Frontal cortex (tissue), 4 donors: ENCODE measurements around the gene POPDC2. TPM values are rescaled to one million over a fixed set of nuclear protein-coding genes. Genes with fewer than 3 reads are reported as not detected.
"Not testable (repeated sequence)": the region's sequence is repeated elsewhere in the genome, so short reads cannot be mapped to it uniquely, and the experiment has no call there.

Experiments used
- DNase-seq, 2 donors: peaks; one replicate each; pipeline ENCODE4 v3.0.0; 2012; ENCODE audit warnings: low spot score in 2 of 2
- FAIRE-seq: peaks from 2 replicates; lab custom pipeline; 2012; peaks lifted over from hg19 to GRCh38; lab: Jason Lieb, UNC
- total RNA-seq: library from RNA; depleted of rRNA; stranded (reverse); fragments of >200 nt; gene quantifications from one replicate; pipeline ENCODE4 v1.2.3, GENCODE V29; 2014
- donor health status: control.
- donor health status: control.
- donor health status: control.

Gene POPDC2
- 0.82 TPM for total RNA-seq

DNA sequence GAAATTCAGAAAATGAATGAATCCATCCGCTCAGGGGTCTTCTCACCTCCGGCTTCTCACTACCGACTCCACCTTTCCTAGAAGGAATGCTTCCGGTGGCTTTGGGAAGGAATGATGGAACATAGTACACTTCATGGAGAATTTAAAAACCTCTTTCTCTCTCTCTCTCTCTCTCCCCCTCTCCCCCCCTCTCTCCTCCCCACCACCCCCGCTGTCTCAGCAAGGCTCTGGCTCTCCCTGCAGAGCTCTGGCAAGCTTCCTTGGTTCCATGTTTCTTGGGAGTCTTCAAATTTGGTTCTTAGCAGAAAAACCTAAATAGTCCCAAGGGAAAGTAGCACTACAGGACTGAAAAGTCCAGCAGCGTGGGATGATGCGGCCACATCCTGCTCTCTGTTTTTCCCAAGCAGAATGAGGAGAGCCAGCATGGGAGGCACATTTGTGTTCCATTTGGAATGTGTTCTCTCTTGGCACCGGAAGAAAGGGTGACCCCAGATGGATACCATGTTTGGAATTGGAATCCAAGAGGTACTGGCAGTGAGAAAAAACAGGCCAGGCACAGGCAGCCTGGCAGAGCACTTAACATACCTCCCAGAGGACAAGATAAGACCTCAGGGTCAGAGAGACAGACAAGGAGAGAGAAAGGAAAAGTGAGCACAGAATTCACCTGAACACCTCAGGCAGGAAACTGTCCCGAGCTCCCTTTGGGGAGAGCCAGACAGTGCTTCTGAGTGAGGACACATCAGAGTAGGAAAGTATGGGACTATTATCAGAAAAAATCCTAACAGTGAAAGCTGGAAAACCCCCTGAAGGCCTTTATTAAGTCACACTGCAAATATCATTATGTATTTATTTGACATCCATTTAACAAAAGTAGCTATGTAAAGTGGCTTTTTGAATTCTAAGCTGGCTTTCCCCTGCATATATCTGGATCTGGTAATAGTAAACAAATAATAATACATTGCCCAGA lies at the start of gene POPDC2:
POPDC2 (minus strand) TSS at position 116 of the 967 bp plus-strand sequence. CDS start 166 bp downstream, outside the sequence.
- FAIRE-seq (no peak), DNase-seq (no peak)

- no peak for FAIRE-seq
These were observed 43.6 kb upstream of the POPDC2 start for GRCh38 chr3:119703820-119704531.

DNA sequence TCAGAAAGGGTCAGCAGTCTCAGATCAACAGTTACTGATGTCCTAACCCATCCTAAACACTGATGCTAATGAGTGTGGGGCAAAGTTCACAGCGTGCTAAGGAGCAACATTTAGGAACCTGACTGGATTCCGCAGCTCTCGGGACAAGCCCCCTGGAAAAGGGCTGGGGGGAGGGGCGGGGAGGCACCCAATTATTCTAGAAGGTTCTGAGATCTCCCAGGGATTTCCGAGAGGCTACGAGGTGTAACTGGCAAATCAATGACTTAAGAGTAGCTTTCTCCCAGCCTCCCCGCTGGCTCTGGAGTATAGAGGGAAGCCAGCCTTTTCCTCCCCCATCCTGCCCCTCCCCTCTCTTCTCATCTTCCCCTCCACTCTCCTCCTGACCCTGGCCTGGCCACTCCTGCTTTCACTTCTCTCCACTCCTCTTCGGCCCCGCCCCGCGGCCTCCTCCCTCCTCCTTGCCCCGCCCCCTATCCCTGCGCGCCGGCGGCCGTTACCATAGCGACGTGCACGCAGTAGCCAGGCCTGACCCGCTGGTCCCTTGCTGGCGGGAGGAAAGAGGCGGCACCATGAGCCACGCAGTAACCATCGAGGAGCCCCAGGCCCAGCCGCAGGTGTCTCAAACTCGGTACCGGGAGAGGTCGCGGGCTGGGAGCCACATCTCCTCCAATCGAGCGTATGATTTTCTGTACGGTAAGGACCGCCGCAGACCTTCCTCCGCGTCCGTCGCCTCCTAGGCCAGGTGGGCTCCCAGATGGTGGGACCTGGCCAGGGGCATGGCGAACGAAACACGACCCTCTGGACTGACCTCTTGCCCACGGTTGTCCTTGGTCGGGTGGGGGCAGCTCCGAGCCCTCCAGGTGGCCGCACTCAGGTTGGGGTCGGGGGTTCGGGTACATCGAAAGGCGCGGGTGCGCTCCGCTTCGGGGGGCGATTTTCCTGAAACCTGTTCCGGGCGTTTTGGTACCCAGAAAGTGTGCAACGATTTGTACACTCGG lies 42.4 kb upstream of the POPDC2 start, which contains the start of gene CFAP91:
CFAP91 (plus strand) TSS at position 493 of the 998 bp plus-strand sequence; CDS start at position 570, 77 bp downstream.
- DNase-seq (peak; percentile 75 to 95), FAIRE-seq (no peak)

More at GRCh38 chr3:119703820-119704531, 43.6 kb upstream of the POPDC2 start:
- DNase-seq: no peak

DNA sequence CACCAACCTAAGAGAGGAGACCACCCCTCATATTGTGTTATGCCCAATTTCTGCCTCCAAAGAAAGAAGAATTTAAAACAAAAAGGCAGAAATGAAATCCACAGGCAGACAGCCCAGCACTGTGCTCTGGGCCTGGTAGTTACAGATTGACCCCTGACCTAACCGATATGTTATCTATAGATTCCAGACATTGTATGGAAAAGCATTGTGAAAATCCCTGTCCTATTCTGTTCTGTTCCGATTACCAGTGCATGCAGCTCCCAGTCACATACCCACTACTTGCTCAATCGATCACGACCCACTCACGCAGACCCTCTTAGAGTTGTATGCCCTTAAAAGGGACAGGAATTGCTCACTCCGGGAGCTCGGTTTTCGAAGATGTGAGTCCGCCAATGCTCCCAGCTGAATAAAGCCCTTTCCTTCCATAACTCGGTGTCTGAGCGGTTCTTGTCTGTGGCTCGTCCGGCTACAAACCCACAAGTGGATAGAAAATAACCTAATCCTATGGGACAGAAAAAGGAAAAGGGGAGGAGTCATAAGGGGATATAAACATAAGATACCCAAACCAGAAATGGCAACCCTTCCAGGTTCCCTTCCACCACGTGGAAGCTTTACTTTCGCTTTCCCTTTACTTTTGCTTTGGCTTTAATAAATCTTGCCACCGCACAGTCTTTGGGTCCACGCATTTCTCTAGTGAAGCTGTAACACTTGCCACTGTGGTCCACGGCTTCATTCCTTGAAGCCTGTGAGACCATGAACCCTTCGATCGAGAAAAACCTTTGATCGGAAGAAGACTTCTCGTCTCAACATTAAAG lies 40.7 kb upstream of the POPDC2 start:
- FAIRE-seq (no peak), DNase-seq (no peak)

DNA sequence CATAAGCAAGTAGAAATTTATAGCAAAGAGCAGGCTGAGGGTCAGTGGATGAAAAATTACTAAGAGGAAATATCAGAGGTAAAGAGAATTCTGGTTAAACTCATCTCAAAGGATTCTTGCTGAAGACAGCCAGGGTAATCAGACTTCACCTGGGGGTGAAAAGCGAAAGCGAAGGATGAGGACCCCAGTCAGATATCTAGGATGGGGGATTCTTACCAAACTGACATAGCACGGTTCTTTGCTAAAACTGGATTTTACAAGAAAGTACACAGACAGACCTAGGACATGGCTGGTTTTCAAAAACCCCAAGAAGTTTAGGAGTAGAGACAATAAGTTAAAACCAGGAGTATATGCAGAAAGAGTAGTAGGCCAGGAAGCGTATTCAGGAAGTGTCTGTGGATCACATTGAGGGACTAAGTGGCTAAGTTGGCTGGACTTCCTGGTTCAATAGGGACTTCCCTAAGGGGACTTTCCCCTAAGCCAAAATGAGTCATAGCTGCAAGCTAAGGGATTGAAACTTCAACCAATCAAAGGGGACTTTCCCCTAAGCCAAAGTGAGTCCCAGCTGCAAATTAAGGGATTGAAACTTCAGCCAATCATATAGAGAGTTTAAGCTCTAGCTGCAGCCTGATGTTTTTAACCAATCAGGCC lies 40.0 kb upstream of the POPDC2 start:
- FAIRE-seq (no peak), DNase-seq (no peak)

DNA sequence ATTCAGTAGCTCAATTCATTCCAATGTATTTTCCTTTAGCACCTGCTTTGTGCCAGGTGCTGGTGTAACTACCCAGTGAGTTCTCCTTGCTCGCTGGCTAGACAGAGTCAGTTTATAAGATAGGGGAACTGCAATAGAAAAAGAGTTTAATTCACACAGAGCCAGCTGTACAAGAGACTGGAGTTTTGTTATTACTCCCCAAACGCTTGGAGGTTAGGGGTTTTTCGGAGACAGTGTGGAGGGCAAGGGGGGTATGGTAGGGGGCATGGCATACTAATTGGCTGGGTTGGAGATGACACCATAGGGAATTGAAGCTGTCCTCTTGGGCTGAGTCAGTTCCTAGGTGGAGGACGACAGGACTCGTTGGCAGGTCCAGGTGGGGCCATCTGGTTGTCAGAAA lies 37.0 kb upstream of the POPDC2 start:
- no peak for DNase-seq
- FAIRE-seq: no peak

DNA sequence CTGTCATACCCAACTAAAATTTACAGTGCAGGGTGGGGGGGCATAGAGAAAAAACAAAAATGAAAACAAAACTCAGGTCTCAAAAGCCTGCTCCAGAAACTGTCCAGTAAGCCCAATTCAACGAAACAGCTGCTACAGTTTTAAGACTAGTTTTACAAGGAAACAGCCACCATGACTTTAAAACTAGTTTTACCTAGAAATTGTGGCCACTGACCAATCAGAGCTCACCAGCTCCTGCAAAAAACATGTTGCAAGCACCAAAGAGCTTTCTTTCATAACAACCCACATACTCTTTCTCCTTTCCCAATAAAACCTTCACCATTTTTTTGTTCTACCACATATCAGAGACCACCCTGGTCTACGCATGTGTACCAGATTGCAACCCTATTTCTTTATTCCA lies 35.1 kb upstream of the POPDC2 start:
- FAIRE-seq: no peak
- DNase-seq: no peak

DNA sequence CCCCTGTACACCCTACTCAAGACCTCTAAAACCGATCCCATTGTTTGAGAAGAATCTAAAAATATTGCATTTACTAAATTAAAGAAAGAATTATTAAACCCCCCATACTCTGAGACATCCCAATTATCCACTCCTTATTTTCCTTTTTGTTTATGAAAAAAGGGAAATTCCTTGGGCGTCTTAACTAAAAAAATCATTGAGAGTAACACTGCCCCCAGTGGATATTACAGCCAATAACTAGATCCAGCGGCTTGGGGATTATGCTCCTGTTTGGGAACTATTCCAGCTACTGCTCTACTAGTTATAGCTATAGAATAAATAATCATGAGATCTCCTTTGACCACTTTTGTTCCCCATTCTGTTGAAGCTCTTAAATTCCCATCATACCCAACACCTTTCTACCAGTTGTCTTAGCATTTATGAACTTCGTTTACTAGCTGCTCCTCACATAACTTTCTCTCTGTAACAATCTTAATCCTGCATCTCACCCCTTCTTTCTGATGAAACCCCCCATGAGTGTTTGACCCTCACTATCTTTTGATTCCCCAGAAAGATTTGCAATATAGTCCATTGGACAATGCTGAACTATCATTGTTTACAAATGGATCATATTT lies 29.8 kb upstream of the POPDC2 start:
- FAIRE-seq (no peak), DNase-seq (no peak)

GRCh38 chr3:119683421-119683820 lies 23.0 kb upstream of the POPDC2 start:
- FAIRE-seq (no peak), DNase-seq (no peak)

DNA sequence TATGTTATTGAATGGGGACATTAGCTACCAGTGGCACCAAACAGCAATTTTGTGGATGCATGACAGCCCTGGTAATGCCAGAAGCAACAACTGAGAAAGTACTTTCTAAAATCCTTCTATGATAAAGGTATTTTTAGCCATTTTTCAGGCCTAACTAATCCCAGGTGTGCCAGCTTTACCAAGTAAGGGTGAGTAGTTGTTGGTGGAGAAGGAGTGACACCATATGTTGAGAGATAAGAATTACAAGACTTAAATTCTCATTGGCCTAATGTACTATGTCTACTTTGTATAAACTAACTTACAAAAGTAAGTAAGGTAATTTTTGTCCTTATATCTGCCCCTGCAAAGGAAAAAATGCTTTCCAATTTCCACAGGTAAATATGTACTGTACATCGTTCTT lies 20.9 kb upstream of the POPDC2 start:
- FAIRE-seq: no peak
- no peak for DNase-seq

DNA sequence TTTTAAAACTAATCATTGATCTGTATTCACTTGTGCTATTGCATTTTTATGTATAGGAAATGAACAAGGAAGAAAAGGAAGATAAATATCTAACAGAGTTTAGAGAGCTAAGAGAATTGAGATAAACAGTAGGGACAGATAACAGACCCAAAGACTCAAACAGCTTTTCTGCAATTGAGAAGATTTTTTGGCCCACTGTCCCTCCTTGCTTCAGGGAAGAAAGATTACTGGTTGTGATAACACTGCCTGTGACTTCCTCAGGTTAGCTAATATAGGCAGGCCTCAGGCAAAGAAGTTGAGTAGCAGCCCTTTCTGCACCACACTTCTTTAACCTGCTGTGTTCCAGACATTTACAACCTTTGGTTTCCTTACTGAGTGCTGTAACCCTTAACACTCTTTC lies 19.5 kb upstream of the POPDC2 start:
- no peak for DNase-seq
- no peak for FAIRE-seq

GRCh38 chr3:119678209-119678608 lies 17.8 kb upstream of the POPDC2 start:
- DNase-seq, FAIRE-seq: not testable (repeated sequence)

DNA sequence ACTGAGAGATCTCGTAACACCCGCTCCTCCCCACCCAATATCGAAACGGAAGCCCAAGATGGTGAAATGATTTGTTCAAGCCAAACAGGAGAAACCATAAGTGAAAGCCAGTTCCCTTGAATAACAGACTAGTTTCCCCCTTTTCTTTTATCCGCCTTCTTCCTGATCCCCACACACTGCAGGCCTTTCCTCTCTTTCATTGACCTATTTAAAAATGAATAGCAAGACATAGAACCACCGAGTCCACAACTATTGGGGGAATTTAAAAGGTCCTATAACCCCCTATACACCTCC lies 17.2 kb upstream of the POPDC2 start:
- FAIRE-seq (no peak), DNase-seq (no peak)

GRCh38 chr3:119676771-119677640 lies 16.6 kb upstream of the POPDC2 start, which contains the start of gene COX17:
COX17 (minus strand) TSS chr3:119677406; CDS start chr3:119677310, 96 bp downstream.
- FAIRE-seq (no peak), DNase-seq (peak; percentile 62 to 76)

DNA sequence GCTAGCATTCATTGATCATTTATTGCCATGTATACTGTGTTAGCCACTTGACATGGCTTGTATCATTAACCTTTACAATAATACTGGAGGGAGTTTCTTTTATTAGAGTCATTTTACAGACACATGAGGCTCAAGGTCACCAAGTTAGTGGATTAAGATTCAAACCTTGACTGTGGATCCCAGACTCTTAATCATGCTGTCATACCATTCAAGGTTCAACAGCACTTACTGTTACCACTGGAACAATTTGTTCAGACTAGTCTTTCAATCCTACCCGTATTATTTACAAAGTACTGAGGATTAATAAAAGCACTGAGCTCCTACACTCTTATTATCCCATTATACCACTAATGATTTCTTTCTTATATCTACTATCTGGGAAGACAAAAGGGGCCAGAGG lies 15.6 kb upstream of the POPDC2 start:
- no peak for DNase-seq
- no peak for FAIRE-seq

DNA sequence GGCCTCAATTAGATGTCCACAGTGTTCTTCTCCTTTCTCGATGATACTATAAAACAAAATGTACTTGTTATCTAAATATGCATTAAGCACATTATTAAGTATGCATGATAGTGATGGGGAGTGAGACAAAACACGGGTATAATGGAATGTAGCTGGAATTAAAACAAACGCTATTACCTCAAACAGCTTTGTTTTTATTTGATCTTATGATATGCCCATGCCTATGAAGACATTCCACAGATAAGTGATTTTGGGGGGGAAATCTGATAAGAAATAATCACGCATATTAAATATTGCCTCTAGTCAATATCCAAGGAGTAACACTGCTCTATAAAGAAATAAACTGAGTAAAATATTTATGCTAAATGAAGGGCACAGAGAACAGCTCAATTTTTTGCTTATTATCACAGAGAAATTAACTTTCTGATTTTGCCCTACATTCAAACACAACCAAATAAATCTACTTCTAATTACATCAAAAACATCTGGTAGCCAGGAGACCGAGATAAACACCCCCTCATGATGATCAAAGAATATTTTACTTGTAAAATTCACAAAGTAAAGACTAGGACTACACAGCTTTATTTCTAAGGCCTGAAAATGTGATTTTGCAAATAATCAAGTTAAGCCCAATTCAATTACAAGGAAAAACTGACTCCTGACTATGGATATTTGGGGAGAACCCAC lies 14.9 kb upstream of the POPDC2 start:
- no peak for DNase-seq
- no peak for FAIRE-seq
